ENCODE measurements around the gene PDE9A.

The PDE9A gene

DNA sequence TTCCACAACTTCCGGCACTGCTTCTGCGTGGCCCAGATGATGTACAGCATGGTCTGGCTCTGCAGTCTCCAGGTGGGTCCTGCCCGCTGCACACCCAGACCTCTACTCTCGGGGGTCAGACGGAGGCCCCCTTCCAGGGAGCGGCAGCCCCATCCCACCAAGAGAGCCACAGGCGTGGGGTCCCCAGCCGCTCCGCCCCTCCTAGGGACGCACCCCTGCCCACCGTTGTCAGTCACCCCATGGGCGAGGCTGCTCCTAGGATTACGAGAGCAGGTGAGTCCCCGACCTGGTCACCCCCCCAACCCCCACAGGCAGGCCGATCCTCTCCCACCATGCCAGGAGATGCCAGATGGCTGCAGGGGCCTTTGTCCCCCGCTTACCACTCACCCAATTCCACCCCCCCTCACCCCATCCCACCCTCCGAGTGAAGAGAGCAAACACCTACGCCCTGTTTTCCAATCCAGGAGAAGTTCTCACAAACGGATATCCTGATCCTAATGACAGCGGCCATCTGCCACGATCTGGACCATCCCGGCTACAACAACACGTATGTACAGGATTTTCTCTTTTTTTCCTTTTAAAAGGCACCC lies 107.0 kb downstream of the PDE9A start:
- H3K9me3 ChIP-seq (ENCODE audit: control insufficient read depth, insufficient read depth, low read length) = no peaks in the 10 kb centered on the region
- H3K36me3 ChIP-seq (ENCODE audit: insufficient read depth, low read length) = peaks cover 4% of the 10 kb centered on the region
- no peaks in the 10 kb centered on the region for H3K4me1 ChIP-seq (ENCODE audit: insufficient read depth, low read length)
- no peak overlapping the region for H3K9ac ChIP-seq (ENCODE audit: low read depth, low read length)

- Histone ChIP-seq H3K9ac (ENCODE audit: low read depth, low read length) (no peak overlapping the region), H3K4me1 (ENCODE audit: insufficient read depth, low read length) (no peaks in the 10 kb centered on the region), H3K36me3 (ENCODE audit: insufficient read depth, low read length) (peaks cover 4% of the 10 kb centered on the region), H3K9me3 (ENCODE audit: control insufficient read depth, insufficient read depth, low read length) (no peaks in the 10 kb centered on the region)
Observed at GRCh38 chr21:42760951-42761751, 107.7 kb downstream of the PDE9A start.

DNA sequence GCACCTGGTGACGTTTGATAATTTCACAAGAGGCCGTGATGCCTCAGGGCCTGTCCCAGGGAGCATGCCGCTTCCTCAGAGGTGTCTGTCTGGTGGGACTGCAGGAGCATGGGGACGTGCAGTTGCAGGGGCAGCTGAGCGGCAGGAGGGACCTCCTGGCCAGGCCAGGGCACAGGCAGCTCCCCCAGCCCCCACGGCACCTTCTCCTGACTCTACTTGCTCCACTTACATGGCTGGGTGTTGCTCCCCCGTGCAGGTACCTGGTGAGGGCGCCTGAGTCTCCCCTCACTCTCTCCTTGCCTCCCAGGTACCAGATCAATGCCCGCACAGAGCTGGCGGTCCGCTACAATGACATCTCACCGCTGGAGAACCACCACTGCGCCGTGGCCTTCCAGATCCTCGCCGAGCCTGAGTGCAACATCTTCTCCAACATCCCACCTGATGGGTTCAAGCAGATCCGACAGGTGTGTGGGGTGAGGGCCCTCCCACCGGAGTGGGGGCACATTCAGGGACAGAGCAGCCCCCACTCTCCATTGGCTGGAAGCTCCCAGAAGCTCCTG lies 108.4 kb downstream of the PDE9A start:
- Histone ChIP-seq H3K4me1 (ENCODE audit: insufficient read depth, low read length) (no peaks in the 10 kb centered on the region), H3K36me3 (ENCODE audit: insufficient read depth, low read length) (peaks cover 4% of the 10 kb centered on the region), H3K9me3 (ENCODE audit: control insufficient read depth, insufficient read depth, low read length) (no peaks in the 10 kb centered on the region), H3K9ac (ENCODE audit: low read depth, low read length) (no peak overlapping the region)

GRCh38 chr21:42763581-42764442 lies 110.4 kb downstream of the PDE9A start:
- H3K36me3 ChIP-seq (ENCODE audit: insufficient read depth, low read length) = peaks cover 4% of the 10 kb centered on the region
- no peak overlapping the region for H3K9ac ChIP-seq (ENCODE audit: low read depth, low read length)
- H3K9me3 ChIP-seq (ENCODE audit: control insufficient read depth, insufficient read depth, low read length) = no peaks in the 10 kb centered on the region
- H3K4me1 ChIP-seq (ENCODE audit: insufficient read depth, low read length) = no peaks in the 10 kb centered on the region

GRCh38 chr21:42764443-42764760 lies 111.0 kb downstream of the PDE9A start:
- Histone ChIP-seq H3K9me3 (ENCODE audit: control insufficient read depth, insufficient read depth, low read length) (no peaks in the 10 kb centered on the region), H3K36me3 (ENCODE audit: insufficient read depth, low read length) (peaks cover 9% of the 10 kb centered on the region), H3K9ac (ENCODE audit: low read depth, low read length) (no peak overlapping the region), H3K4me1 (ENCODE audit: insufficient read depth, low read length) (no peaks in the 10 kb centered on the region)

DNA sequence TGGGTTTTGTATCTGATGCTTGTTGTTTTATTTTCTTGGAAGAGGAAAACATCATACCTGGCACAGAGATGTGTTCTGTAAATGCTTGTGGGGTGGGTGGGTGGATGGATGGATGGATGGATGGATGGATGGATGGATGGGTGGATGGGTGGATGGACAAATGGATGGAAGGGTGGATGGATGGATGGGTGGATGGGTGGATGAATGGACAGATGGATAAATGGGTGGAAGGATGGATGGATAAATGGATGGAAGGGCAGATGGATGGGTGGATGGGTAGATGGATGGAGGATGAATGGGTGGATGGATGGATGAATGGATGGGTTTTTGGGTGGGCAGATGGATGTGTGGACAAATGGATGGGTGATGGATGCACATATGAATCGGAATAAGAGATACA lies 111.5 kb downstream of the PDE9A start:
- no peak overlapping the region for H3K9ac ChIP-seq (ENCODE audit: low read depth, low read length)
- peaks cover 9% of the 10 kb centered on the region for H3K36me3 ChIP-seq (ENCODE audit: insufficient read depth, low read length)
- no peaks in the 10 kb centered on the region for H3K4me1 ChIP-seq (ENCODE audit: insufficient read depth, low read length)
- H3K9me3 ChIP-seq (ENCODE audit: control insufficient read depth, insufficient read depth, low read length) = no peaks in the 10 kb centered on the region

DNA sequence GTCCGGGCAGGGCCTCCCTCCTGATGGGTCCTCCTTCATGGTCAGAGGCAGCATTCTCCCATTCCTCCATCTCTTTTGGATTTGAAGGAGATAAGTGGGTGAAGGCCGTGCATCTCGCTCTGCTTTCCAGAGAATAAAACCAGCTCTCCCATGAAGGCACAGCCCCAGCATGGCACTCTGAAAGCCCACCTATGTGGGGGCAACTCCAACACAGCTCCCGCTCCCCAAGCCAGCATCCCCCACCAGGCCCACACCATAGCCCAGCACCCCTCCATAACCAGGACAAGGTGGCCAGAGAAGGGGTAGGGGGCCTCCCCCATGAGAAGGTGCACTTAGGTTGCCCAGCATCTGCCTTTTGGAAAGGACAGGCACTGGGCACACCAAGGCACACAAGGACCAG lies 112.2 kb downstream of the PDE9A start:
- Histone ChIP-seq H3K9me3 (ENCODE audit: control insufficient read depth, insufficient read depth, low read length) (no peaks in the 10 kb centered on the region), H3K9ac (ENCODE audit: low read depth, low read length) (no peak overlapping the region), H3K36me3 (ENCODE audit: insufficient read depth, low read length) (peaks cover 9% of the 10 kb centered on the region)

GRCh38 chr21:42766739-42767560 lies 113.5 kb downstream of the PDE9A start:
- peaks cover 9% of the 10 kb centered on the region for H3K36me3 ChIP-seq (ENCODE audit: insufficient read depth, low read length)
- H3K4me1 ChIP-seq (ENCODE audit: insufficient read depth, low read length) = no peaks in the 10 kb centered on the region
- H3K9ac ChIP-seq (ENCODE audit: low read depth, low read length) = no peak overlapping the region
- H3K9me3 ChIP-seq (ENCODE audit: control insufficient read depth, insufficient read depth, low read length) = no peaks in the 10 kb centered on the region

More for the DNA sequence above, 112.2 kb downstream of the PDE9A start:
- H3K4me1 ChIP-seq (ENCODE audit: insufficient read depth, low read length) = no peaks in the 10 kb centered on the region

GRCh38 chr21:42767561-42767835 lies 114.1 kb downstream of the PDE9A start:
- H3K9ac ChIP-seq (ENCODE audit: low read depth, low read length) = no peak overlapping the region
- H3K36me3 ChIP-seq (ENCODE audit: insufficient read depth, low read length) = peaks cover 9% of the 10 kb centered on the region

DNA sequence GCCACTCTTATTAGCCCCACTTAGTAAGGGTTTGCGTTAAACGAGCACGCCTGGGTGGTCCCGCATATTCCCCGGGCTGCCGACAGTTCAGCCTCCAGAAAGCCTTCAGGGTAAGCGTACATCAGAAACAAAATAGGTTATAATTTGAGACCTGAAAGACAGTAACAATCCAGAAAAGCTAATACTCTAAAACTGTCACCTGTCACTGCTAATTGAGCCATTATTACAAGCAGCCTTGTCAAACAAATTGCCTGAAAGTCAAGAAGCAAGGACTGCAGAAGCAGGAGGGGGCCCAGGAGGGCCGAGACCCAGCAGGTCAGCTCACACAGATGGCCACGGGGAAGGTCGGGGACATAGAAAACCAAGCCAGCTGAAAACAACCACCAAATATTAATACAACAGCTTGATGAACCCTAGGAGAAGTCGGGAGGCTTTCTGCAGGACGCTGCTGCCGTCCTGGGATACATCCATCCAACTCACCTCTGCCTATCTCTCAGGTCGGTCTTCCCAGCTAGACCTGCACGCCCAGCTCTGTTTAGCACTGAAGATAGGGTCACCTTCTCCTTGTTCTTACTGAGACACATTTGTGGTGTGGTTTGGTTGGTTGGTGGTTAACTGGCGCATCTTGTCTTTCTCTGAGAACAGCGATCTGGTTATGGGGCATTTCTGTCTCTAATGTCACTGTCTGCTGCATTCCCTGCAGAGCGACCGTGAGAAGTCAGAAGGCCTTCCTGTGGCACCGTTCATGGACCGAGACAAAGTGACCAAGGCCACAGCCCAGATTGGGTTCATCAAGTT lies 115.1 kb downstream of the PDE9A start:
- peaks cover 9% of the 10 kb centered on the region for H3K36me3 ChIP-seq (ENCODE audit: insufficient read depth, low read length)
- H3K4me1 ChIP-seq (ENCODE audit: insufficient read depth, low read length) = no peaks in the 10 kb centered on the region
- H3K9ac ChIP-seq (ENCODE audit: low read depth, low read length) = no peak overlapping the region

More at GRCh38 chr21:42767561-42767835, 114.1 kb downstream of the PDE9A start:
- Histone ChIP-seq H3K4me1 (ENCODE audit: insufficient read depth, low read length) (no peaks in the 10 kb centered on the region), H3K9me3 (ENCODE audit: control insufficient read depth, insufficient read depth, low read length) (no peaks in the 10 kb centered on the region)

DNA sequence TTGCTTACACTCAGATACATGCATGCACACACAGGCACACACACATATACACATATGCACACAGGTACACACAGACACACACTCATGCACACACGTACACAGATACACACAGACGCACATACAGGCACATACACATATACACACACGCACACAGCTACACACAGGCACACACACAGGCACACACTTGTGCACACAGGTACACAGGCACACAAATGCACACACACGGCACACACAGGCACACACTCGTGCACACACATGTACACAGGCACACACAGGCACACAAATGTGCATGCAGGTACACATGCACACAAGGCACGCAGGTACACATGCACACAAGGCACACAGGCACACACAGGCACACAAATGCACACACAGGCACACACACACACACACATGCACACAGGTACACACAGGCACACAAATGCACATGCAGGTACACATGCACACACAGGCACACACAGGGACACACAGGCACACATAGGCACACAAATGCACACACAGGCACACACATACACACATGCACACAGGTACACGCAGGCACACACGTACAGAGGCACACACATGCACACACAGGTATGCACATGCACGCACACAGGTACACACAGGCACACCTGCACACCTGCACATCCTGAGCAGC lies 115.9 kb downstream of the PDE9A start:
- H3K9me3 ChIP-seq (ENCODE audit: control insufficient read depth, insufficient read depth, low read length) = no peaks in the 10 kb centered on the region
- peaks cover 9% of the 10 kb centered on the region; the same call in 1 of the 2 replicates for H3K36me3 ChIP-seq (ENCODE audit: insufficient read depth, low read length)
- no peaks in the 10 kb centered on the region for H3K4me1 ChIP-seq (ENCODE audit: insufficient read depth, low read length)
- H3K9ac ChIP-seq (ENCODE audit: low read depth, low read length) = no peak overlapping the region

More for the DNA sequence above, 115.1 kb downstream of the PDE9A start:
- no peaks in the 10 kb centered on the region for H3K9me3 ChIP-seq (ENCODE audit: control insufficient read depth, insufficient read depth, low read length)

DNA sequence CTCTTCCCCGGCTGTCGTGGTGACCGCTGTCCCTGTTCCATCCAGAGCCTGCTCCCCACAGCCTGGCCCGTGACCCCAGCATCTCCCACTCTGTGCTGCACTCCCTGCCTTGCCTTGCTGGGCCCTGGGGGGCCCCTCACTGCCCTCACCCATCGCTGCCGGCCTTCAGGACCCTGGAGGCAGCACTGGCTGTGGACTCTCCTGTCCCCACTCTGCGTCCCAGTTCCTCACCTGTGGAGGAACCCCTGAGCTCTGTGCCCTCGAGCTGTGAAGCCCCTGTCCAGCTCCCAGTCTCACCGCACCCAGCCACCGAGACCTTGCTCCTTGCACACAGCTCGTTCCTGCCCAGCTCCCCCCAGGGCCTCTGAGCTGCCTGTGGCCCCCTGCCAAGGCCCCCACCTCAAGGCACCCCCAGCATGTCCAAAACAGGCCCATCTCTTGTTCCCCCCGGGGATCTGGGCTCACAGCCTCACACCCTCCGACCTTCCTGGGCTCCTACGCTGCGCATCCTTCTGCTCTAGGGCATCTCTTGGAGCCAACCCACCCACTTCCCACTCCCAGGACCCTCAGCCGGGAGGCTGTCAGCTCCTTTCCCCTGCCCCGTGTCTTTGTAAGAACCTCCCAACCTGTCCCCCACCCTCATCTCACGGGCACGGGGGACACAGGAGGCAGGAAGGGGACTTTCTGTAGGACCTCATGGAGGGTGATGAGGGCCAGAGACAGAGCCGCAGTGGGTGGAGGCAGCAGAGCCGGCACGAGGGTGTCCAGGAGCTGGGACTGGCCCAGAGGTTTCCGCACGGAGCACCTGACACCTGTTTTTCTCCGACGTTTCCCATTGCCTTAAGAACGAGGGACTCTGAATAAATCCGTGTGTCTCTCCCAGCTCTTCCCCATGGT lies 116.6 kb downstream of the PDE9A start:
- H3K36me3 ChIP-seq (ENCODE audit: insufficient read depth, low read length) = peaks cover 9% of the 10 kb centered on the region; the same call in 1 of the 2 replicates
- H3K9ac ChIP-seq (ENCODE audit: low read depth, low read length) = no peak overlapping the region
- no peaks in the 10 kb centered on the region for H3K9me3 ChIP-seq (ENCODE audit: control insufficient read depth, insufficient read depth, low read length)
- no peaks in the 10 kb centered on the region for H3K4me1 ChIP-seq (ENCODE audit: insufficient read depth, low read length)

Measured in ES-I3 (cell line).